ENCODE measurements around the gene GYG2. TPM values are rescaled to one million over a fixed set of nuclear protein-coding genes. Genes with fewer than 3 reads are reported as not detected.
A peak's percentile ranks its signal among the peaks of the same experiment; 100 is the strongest.

The GYG2 gene
- total and polyA plus RNA-seq, 2 of the 13 experiments (the other 11 are each of a cell fraction or from before 2014, with no cell fraction given), result 20.0 to 24.3 TPM

GRCh38 chrX:2928191-2928582 lies 99.5 kb downstream of the GYG2 start (continued):
- TF ChIP-seq REL (CRISPR knock-in tag; conservative IDR thresholded peaks at IDR 0.05) (no peak), TFDP1 (CRISPR knock-in tag; IDR thresholded peaks at IDR 0.05; ENCODE audit: borderline replicate concordance) (no peak), ETV6 (CRISPR knock-in tag; conservative IDR thresholded peaks at IDR 0.05) (no peak), ZNF460 (CRISPR knock-in tag; IDR thresholded peaks at IDR 0.05; ENCODE audit: borderline replicate concordance) (no peak), ZNF75D (CRISPR knock-in tag; IDR thresholded peaks at IDR 0.05; ENCODE audit: borderline replicate concordance) (no peak), ZFY (CRISPR knock-in tag; IDR thresholded peaks at IDR 0.05) (no peak), ZNF350 (CRISPR knock-in tag; IDR thresholded peaks at IDR 0.05; ENCODE audit: borderline replicate concordance, low read depth) (no peak), HNRNPH1 (optimal IDR thresholded peaks at IDR 0.05; ENCODE audit: low read depth, low read length) (no peak), ZBTB20 (CRISPR knock-in tag; IDR thresholded peaks at IDR 0.05; ENCODE audit: borderline replicate concordance, low read depth) (no peak), ZNF180 (CRISPR knock-in tag; IDR thresholded peaks at IDR 0.05; ENCODE audit: borderline replicate concordance, low read depth) (no peak), ZKSCAN5 (CRISPR knock-in tag; IDR thresholded peaks at IDR 0.05) (no peak), ZNF883 (CRISPR knock-in tag; IDR thresholded peaks at IDR 0.05; ENCODE audit: not compliant biosample characterization) (no peak), ZNF569 (CRISPR knock-in tag; IDR thresholded peaks at IDR 0.05; ENCODE audit: borderline replicate concordance) (no peak), SRSF9 (IDR thresholded peaks at IDR 0.05; ENCODE audit: borderline replicate concordance, insufficient read depth, low read depth, low read length, poor library complexity, severe bottlenecking) (no peak), POLR2G (IDR thresholded peaks at IDR 0.05; ENCODE audit: low read depth, low read length) (peak; percentile 14), SNAPC4 (CRISPR knock-in tag; IDR thresholded peaks at IDR 0.05) (no peak), KAT8 (CRISPR knock-in tag; IDR thresholded peaks at IDR 0.05) (no peak), ZNF768 (CRISPR knock-in tag; IDR thresholded peaks at IDR 0.05) (no peak), SRSF1 (optimal IDR thresholded peaks at IDR 0.05; ENCODE audit: low read depth, low read length) (peak; percentile 42), PPARG (CRISPR knock-in tag; conservative IDR thresholded peaks at IDR 0.05) (no peak), NR2F1 (CRISPR knock-in tag; IDR thresholded peaks at IDR 0.05) (no peak), ZMAT5 (CRISPR knock-in tag; IDR thresholded peaks at IDR 0.05; ENCODE audit: borderline replicate concordance, low read depth) (no peak)
